ENCODE measurements around the gene ANKRD13C. TPM values are rescaled to one million over a fixed set of nuclear protein-coding genes. Genes with fewer than 3 reads are reported as not detected.

Gene ANKRD13C
- polyA plus RNA-seq, 1 of the 3 experiments (the other 2 are of a cell fraction): 5.2 TPM

DNA sequence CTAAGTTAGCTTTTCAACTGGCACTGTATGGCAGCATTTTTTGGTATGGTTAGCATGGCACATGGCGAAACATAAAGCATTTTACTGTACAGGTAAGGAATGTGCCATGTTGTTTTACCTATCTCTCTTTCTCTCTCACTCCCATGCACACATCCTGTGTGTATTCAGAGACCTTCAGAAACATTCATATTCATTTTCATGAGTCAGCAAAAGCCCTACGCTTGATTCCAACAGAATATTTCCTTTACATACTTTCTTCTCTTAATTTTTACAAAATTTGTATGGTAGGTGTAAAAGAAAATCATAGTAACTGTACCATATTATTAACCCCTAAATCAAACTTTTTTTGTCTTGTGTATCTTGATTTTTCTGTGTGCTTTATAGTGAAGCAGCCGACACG lies 123.0 kb downstream of the ANKRD13C start (continued):
- TF ChIP-seq NRF1 (IDR thresholded peaks at IDR 0.05; ENCODE audit: low read depth, low read length) (no peak), RAD21 (IDR thresholded peaks at IDR 0.05; ENCODE audit: low read length) (no peak), CTCF (IDR thresholded peaks at IDR 0.05) (no peak)

GRCh38 chr1:70228670-70229069 lies 125.9 kb downstream of the ANKRD13C start:
- no peak overlapping the region for H3K4me3 ChIP-seq (ENCODE audit: low read depth in 2 of 2, low read length in 1 of 2)
- H3K4me1 ChIP-seq (ENCODE audit: control insufficient read depth in 1 of 2, insufficient read depth in 2 of 2, low read depth in 1 of 2, low read length in 1 of 2): peaks cover 0 to 6% of the 10 kb centered on the region in 2 experiments; a peak in 3 of 4 replicates
- H3K9me3 ChIP-seq: no peaks in the 10 kb centered on the region
- no peak for TF ChIP-seq RAD21 (IDR thresholded peaks at IDR 0.05; ENCODE audit: low read length)
- TF ChIP-seq RFX5 (IDR thresholded peaks at IDR 0.05; ENCODE audit: low read length): no peak
- no peak for TF ChIP-seq PBX3 (IDR thresholded peaks at IDR 0.05)
- TF ChIP-seq, protein P1, sequence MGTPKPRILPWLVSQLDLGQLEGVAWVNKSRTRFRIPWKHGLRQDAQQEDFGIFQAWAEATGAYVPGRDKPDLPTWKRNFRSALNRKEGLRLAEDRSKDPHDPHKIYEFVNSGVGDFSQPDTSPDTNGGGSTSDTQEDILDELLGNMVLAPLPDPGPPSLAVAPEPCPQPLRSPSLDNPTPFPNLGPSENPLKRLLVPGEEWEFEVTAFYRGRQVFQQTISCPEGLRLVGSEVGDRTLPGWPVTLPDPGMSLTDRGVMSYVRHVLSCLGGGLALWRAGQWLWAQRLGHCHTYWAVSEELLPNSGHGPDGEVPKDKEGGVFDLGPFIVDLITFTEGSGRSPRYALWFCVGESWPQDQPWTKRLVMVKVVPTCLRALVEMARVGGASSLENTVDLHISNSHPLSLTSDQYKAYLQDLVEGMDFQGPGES (IDR thresholded peaks at IDR 0.05; ENCODE audit: low read depth, low read length): no peak
- TF ChIP-seq, protein P2, sequence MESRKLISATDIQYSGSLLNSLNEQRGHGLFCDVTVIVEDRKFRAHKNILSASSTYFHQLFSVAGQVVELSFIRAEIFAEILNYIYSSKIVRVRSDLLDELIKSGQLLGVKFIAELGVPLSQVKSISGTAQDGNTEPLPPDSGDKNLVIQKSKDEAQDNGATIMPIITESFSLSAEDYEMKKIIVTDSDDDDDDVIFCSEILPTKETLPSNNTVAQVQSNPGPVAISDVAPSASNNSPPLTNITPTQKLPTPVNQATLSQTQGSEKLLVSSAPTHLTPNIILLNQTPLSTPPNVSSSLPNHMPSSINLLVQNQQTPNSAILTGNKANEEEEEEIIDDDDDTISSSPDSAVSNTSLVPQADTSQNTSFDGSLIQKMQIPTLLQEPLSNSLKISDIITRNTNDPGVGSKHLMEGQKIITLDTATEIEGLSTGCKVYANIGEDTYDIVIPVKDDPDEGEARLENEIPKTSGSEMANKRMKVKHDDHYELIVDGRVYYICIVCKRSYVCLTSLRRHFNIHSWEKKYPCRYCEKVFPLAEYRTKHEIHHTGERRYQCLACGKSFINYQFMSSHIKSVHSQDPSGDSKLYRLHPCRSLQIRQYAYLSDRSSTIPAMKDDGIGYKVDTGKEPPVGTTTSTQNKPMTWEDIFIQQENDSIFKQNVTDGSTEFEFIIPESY (IDR thresholded peaks at IDR 0.05; ENCODE audit: borderline replicate concordance, low read depth): no peak
- no peak for TF ChIP-seq GABPA (IDR thresholded peaks at IDR 0.05; ENCODE audit: low read depth)
- no peak for TF ChIP-seq NRF1 (IDR thresholded peaks at IDR 0.05; ENCODE audit: low read depth, low read length)
- ChIA-PET CTCF (interaction anchor here (0.6 to 0.9 kb wide), 2 partner anchors 17 to 86 kb away, joined by 3 read pairs; no protein-coding TSS in a partner anchor), POLR2A (no interaction called here)
- peaks cover 95% of the 10 kb centered on the region for H3K79me2 ChIP-seq (ENCODE audit: insufficient read depth)
- no peaks in the 10 kb centered on the region for H3K9me2 ChIP-seq
- H3K36me3 ChIP-seq (replicated peaks in 1 of 2; ENCODE audit: control insufficient read depth in 1 of 2, insufficient read depth in 2 of 2, low read length in 1 of 2): peaks cover 89% of the 10 kb centered on the region in 2 experiments
- peaks cover 7% of the 10 kb centered on the region for H3F3A ChIP-seq (replicated peaks; ENCODE audit: insufficient read depth)
- 96% methylated on average over 2 of the region's 2 CpGs for WGBS (ENCODE audit: low lambda C conversion rate)
- no peak overlapping the region for H3K27ac ChIP-seq (ENCODE audit: low read depth in 2 of 2, low read length in 1 of 2)
- no peaks in the 10 kb centered on the region for H3K27me3 ChIP-seq (ENCODE audit: insufficient read depth)
- no peak for DNase-seq
- no peak overlapping the region for H3K4me2 ChIP-seq
- no peak overlapping the region for H3K9ac ChIP-seq
- no peak overlapping the region for H2AFZ ChIP-seq (ENCODE audit: low read depth)
- H4K20me1 ChIP-seq (ENCODE audit: insufficient read depth): peaks cover 46% of the 10 kb centered on the region
